GM19023 (cell line): ENCODE results near the gene GTF2F2.

Experiments
- ATAC-seq: cut with Tn5 transposase; IDR thresholded peaks from one replicate; pipeline ENCODE4 v1.9.1; 2021; ENCODE audit warnings: mild to moderate bottlenecking, moderate library complexity; ENCODE audit not compliant: unreplicated experiment

GTF2F2 gene

DNA sequence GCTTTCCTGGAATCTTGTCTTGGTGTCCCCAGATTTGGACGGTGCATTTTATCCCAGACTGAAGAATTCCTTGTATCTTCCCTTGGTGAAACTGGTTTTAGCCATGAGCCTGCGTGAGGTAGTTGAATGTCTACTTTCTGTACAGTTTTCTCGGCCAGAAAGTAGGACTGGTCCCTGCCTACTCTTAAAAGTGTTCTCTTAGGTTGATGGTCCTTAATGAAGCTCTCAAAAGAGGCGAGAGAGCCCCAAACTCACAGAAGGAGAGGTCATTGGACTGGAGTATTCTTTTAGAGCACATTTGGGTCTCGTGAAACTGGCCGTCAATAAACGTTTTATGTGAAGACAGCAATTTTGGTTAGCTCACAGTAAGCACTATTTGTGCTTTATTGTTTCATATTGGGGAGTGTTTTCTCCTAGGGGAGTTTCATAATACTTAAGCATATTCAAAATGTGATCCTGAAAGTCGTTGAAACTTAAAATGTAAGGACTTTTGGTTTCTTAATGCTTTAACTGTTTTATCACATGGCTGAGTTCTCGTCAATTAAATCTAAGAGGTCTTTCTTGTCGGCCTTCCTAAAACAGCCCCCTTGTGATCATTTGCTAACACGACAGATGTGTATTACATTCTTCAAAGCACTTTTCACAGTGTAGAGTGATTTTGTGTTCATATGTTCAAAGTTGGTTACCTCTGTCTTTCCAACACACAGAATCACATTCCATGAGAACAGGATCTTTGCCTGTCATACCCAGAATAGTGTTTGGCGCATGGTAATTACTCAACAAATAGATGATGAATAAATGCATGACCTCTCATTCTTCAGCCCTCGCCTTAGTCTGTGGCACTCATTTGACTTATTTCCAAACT, 889 bp downstream of the GTF2F2 start:
- ATAC-seq = no peak

DNA sequence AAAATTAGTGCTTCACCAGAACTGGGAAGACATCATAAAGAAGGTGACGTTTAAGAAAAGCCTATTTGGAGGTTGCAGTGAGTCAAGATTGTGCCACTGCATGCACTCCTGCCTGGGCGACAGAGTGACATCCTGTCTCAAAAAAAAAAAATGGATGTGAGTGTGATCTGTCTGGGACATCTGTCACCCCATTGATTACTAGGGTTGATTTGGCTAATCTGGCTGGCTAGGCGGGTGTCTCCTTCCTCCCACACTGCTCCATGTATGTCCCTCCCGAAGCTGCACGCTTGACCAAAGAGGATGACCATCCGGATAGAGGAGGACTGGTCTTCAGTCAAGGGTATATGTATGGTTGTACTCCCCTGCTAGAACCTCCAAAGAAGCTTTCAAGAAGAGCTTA, 2.6 kb downstream of the GTF2F2 start:
- no peak for ATAC-seq

DNA sequence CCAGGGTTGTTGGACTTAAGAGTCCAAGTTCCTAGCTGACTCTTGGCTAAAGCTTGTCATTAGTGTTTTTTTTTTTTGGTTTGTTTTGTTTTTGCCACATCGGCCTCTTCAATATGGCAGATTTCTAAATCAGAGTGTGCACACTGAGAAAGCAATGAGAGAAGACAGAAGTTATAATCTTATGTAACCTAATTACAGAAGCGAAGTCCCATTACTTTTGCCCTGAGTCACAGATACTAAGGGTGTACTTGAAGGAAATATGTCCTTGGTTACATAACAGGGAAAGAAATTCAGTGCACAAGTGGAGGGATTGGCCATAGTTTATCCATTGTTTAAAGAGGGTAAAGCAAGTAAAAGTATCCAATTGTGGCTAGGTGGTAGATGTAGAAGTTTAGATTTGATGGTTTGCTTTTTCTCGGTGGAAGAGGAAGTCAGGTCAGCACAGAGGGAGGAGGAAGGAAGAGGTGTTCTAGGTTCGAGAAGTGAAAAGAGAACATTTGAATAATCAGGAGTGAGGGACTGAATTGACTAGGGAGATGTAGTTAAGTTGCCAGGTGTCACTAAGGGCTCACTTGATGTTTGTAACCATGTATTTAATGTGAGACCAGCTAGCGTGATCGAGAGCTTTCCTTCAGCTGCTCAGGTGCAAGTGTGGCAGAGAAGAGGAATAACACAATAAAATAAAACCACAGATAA, 12.2 kb downstream of the GTF2F2 start:
- ATAC-seq = peak; percentile 80

GRCh38 chr13:45133396-45134118, 13.2 kb downstream of the GTF2F2 start:
- ATAC-seq = no peak

- ATAC-seq = no peak
Measured at GRCh38 chr13:45136741-45137504, 16.6 kb downstream of the GTF2F2 start.

GRCh38 chr13:45137526-45137925, 17.2 kb downstream of the GTF2F2 start:
- ATAC-seq = no peak

DNA sequence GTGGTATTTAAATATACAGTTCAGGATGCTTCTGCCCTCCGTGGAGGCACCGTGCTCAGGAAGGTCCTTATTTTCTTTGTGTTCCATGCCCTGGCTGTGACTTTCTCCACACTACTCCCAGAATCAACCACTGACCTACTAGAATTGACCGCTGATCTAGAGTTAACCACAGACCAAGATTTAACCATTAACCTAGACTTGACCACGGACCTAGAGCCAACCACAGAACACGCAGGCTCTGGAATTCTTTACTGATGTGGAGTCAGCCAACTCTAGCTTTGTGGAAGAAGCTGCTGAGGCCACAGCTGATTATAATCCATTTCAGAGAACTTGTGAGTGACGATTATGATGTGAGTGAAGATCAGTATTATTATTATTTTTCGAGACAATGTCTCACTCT, 18.0 kb downstream of the GTF2F2 start:
- ATAC-seq = no peak

- no peak for ATAC-seq
Measured at GRCh38 chr13:45141369-45141768, 21.1 kb downstream of the GTF2F2 start.

GRCh38 chr13:45142440-45143345, 22.4 kb downstream of the GTF2F2 start:
- ATAC-seq = no peak

- no peak for ATAC-seq
Measured at GRCh38 chr13:45143346-45143751, 23.0 kb downstream of the GTF2F2 start.

- ATAC-seq = no peak
Measured at GRCh38 chr13:45149964-45150363, 29.7 kb downstream of the GTF2F2 start.

- no peak for ATAC-seq
Measured at GRCh38 chr13:45156565-45157361, 36.5 kb downstream of the GTF2F2 start.

DNA sequence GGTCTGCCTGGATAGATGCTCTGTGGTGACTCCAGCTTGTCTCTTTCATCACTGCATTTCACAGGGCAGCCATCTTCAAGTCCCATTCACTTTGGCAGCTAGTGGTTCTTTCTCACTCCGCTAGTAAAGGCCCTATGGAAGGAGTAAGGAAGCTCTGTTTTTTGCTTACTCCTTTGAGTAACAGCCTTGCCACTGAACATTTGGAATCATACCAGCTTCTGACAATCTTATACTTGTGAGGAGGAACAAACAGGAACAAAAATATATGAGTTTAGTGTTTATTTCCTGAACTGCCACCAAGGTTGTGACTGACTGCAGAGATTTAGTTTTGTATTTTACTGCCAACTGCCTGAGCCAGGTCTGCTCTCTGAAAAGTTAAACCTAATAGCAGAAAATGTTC, 41.9 kb downstream of the GTF2F2 start:
- ATAC-seq = no peak

- ATAC-seq = no peak
Measured at GRCh38 chr13:45162821-45163220, 42.5 kb downstream of the GTF2F2 start.

GRCh38 chr13:45166858-45167257, 46.5 kb downstream of the GTF2F2 start:
- ATAC-seq = no peak

- ATAC-seq = no peak
Measured at GRCh38 chr13:45167611-45168554, 47.6 kb downstream of the GTF2F2 start.

- ATAC-seq = no peak
Measured at GRCh38 chr13:45168555-45168930, 48.2 kb downstream of the GTF2F2 start.

GRCh38 chr13:45174478-45174877, 54.2 kb downstream of the GTF2F2 start:
- no peak for ATAC-seq
